ENCODE measurements around the gene GSN. TPM values are rescaled to one million over a fixed set of nuclear protein-coding genes. Genes with fewer than 3 reads are reported as not detected.

Gene GSN
- total and polyA plus RNA-seq, 2 of the 13 experiments (the other 11 are each of a cell fraction or from before 2014, with no cell fraction given), result 294 to 307 TPM

DNA sequence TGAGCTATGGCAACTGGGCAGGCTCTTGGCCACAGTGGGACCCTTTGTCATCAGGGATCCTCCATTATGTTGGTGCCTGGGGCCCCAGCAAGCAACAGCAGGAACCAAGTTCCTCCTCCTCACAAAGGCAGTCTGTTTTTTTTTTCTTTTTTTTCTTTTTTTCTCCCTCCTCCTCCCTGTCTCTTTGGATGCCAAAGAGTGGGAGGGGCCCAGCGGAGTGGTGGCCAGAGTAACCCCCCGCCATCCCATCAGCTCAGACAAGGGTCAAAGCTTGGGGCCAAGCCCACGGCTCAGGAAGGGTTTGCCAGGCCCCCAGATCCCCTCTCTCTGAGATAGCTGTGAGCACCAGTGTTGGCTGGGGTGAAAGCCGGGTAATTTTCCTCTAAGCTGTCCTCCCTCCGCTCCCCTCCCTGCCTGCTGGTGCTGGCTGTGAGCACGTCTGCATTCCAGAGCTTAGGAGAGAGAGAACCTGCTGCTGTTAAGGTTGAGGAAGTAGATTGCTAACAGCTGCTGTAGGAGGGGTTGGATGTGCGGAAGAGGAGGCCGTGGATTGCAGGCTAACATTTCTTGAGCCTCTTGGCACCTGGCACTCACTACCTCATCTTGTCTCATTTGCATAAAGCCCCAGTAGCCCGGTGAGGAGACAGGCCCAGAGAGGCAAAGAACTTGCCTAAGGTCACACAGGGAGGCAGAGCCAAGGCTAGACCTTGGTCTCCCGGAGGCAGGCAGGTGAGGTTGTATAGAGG lies 21.2 kb downstream of the GSN start (continued):
- TF ChIP-seq, protein P1, sequence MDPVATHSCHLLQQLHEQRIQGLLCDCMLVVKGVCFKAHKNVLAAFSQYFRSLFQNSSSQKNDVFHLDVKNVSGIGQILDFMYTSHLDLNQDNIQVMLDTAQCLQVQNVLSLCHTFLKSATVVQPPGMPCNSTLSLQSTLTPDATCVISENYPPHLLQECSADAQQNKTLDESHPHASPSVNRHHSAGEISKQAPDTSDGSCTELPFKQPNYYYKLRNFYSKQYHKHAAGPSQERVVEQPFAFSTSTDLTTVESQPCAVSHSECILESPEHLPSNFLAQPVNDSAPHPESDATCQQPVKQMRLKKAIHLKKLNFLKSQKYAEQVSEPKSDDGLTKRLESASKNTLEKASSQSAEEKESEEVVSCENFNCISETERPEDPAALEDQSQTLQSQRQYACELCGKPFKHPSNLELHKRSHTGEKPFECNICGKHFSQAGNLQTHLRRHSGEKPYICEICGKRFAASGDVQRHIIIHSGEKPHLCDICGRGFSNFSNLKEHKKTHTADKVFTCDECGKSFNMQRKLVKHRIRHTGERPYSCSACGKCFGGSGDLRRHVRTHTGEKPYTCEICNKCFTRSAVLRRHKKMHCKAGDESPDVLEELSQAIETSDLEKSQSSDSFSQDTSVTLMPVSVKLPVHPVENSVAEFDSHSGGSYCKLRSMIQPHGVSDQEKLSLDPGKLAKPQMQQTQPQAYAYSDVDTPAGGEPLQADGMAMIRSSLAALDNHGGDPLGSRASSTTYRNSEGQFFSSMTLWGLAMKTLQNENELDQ (CRISPR knock-in tag; IDR thresholded peaks at IDR 0.05; ENCODE audit: borderline replicate concordance), result 0 out of 2 replicates have a peak, but pooled peaks have one; percentile 42
- TF ChIP-seq, protein P2, sequence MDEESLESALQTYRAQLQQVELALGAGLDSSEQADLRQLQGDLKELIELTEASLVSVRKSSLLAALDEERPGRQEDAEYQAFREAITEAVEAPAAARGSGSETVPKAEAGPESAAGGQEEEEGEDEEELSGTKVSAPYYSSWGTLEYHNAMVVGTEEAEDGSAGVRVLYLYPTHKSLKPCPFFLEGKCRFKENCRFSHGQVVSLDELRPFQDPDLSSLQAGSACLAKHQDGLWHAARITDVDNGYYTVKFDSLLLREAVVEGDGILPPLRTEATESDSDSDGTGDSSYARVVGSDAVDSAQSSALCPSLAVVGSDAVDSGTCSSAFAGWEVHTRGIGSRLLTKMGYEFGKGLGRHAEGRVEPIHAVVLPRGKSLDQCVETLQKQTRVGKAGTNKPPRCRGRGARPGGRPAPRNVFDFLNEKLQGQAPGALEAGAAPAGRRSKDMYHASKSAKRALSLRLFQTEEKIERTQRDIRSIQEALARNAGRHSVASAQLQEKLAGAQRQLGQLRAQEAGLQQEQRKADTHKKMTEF (CRISPR knock-in tag; IDR thresholded peaks at IDR 0.05), result peak; percentile 49; the same call in 1 of the 2 replicates
- TF ChIP-seq, protein P3, sequence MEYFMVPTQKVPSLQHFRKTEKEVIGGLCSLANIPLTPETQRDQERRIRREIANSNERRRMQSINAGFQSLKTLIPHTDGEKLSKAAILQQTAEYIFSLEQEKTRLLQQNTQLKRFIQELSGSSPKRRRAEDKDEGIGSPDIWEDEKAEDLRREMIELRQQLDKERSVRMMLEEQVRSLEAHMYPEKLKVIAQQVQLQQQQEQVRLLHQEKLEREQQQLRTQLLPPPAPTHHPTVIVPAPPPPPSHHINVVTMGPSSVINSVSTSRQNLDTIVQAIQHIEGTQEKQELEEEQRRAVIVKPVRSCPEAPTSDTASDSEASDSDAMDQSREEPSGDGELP (IDR thresholded peaks at IDR 0.05; ENCODE audit: borderline replicate concordance, low read depth), result peak; percentile 91
- TF ChIP-seq ZNF225 (CRISPR knock-in tag; IDR thresholded peaks at IDR 0.05), result no peak
- no peak for TF ChIP-seq ZNF776 (CRISPR knock-in tag; IDR thresholded peaks at IDR 0.05)
- TF ChIP-seq, protein P4, sequence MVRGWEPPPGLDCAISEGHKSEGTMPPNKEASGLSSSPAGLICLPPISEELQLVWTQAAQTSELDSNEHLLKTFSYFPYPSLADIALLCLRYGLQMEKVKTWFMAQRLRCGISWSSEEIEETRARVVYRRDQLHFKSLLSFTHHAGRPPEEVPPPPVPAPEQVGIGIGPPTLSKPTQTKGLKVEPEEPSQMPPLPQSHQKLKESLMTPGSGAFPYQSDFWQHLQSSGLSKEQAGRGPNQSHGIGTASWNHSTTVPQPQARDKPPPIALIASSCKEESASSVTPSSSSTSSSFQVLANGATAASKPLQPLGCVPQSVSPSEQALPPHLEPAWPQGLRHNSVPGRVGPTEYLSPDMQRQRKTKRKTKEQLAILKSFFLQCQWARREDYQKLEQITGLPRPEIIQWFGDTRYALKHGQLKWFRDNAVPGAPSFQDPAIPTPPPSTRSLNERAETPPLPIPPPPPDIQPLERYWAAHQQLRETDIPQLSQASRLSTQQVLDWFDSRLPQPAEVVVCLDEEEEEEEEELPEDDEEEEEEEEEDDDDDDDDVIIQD (CRISPR knock-in tag; IDR thresholded peaks at IDR 0.05; ENCODE audit: low read depth), result peak; percentile 33; the same call in 1 of the 2 replicates
- TF ChIP-seq, protein P5, sequence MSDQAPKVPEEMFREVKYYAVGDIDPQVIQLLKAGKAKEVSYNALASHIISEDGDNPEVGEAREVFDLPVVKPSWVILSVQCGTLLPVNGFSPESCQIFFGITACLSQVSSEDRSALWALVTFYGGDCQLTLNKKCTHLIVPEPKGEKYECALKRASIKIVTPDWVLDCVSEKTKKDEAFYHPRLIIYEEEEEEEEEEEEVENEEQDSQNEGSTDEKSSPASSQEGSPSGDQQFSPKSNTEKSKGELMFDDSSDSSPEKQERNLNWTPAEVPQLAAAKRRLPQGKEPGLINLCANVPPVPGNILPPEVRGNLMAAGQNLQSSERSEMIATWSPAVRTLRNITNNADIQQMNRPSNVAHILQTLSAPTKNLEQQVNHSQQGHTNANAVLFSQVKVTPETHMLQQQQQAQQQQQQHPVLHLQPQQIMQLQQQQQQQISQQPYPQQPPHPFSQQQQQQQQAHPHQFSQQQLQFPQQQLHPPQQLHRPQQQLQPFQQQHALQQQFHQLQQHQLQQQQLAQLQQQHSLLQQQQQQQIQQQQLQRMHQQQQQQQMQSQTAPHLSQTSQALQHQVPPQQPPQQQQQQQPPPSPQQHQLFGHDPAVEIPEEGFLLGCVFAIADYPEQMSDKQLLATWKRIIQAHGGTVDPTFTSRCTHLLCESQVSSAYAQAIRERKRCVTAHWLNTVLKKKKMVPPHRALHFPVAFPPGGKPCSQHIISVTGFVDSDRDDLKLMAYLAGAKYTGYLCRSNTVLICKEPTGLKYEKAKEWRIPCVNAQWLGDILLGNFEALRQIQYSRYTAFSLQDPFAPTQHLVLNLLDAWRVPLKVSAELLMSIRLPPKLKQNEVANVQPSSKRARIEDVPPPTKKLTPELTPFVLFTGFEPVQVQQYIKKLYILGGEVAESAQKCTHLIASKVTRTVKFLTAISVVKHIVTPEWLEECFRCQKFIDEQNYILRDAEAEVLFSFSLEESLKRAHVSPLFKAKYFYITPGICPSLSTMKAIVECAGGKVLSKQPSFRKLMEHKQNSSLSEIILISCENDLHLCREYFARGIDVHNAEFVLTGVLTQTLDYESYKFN (CRISPR knock-in tag; conservative IDR thresholded peaks at IDR 0.05), result peak; percentile 82
- no peak for TF ChIP-seq RFX5 (IDR thresholded peaks at IDR 0.05; ENCODE audit: low read depth, low read length)
- TF ChIP-seq DPF2 (CRISPR knock-in tag; IDR thresholded peaks at IDR 0.05; ENCODE audit: borderline replicate concordance, low read depth), result no peak
- TF ChIP-seq EEA1 (CRISPR knock-in tag; IDR thresholded peaks at IDR 0.05; ENCODE audit: borderline replicate concordance), result 0 out of 2 replicates have a peak, but pooled peaks have one; percentile 50
- peak; percentile 1; the same call in 1 of the 2 replicates for TF ChIP-seq ZNF605 (CRISPR knock-in tag; IDR thresholded peaks at IDR 0.05)
- 0 out of 2 replicates have a peak, but pooled peaks have one; percentile 24 for TF ChIP-seq ZNF589 (CRISPR knock-in tag; conservative IDR thresholded peaks at IDR 0.05)
- 0 out of 2 replicates have a peak, but pooled peaks have one; percentile 11 for TF ChIP-seq JUND (CRISPR knock-in tag; IDR thresholded peaks at IDR 0.05)
- TF ChIP-seq, protein P6, sequence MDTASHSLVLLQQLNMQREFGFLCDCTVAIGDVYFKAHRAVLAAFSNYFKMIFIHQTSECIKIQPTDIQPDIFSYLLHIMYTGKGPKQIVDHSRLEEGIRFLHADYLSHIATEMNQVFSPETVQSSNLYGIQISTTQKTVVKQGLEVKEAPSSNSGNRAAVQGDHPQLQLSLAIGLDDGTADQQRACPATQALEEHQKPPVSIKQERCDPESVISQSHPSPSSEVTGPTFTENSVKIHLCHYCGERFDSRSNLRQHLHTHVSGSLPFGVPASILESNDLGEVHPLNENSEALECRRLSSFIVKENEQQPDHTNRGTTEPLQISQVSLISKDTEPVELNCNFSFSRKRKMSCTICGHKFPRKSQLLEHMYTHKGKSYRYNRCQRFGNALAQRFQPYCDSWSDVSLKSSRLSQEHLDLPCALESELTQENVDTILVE (CRISPR knock-in tag; IDR thresholded peaks at IDR 0.05), result peak; percentile 16
- peak in 1 of 2 experiments; percentile 52; a peak in 2 of 4 replicates for TF ChIP-seq EP300 (IDR thresholded peaks at IDR 0.05; ENCODE audit: low read depth in 2 of 2, low read length in 2 of 2)
- 0 out of 2 replicates have a peak, but pooled peaks have one; percentile 52 for TF ChIP-seq EP300 (CRISPR knock-in tag; IDR thresholded peaks at IDR 0.05; ENCODE audit: borderline replicate concordance)

Measured in HepG2 (cell line).